ENCODE results near the gene BIRC6.
"Not testable (repeated sequence)": the region's sequence is repeated elsewhere in the genome, so short reads cannot be mapped to it uniquely, and the experiment has no call there.

Gene BIRC6

DNA sequence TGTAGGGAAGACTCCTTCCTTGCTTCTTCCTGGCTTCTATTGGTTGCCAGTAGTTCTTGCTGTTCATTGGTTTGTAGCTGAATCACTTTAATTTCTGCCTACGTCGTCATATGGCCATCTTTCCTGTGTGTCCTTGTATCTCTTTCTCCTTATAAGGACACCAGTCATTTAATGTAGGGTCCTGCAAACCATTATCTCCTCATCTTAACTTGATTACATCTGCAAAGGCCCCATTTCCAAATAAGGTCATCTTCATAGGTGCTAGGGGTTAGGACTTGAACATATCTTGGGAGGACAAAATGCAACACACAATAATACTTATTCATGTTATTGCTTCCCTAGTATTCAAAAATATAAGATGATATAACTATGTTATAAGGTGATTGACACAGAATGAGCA, 175.5 kb downstream of the BIRC6 start:
- DNase-seq (ENCODE audit: insufficient read length, low spot score) (no peak), FAIRE-seq (no peak)
- no peak for TF ChIP-seq POU2F2 (IDR thresholded peaks at IDR 0.05; ENCODE audit: low read depth, low read length)
- TF ChIP-seq PAX5 (IDR thresholded peaks at IDR 0.05; ENCODE audit: insufficient read depth, low read length, severe bottlenecking): no peak

DNA sequence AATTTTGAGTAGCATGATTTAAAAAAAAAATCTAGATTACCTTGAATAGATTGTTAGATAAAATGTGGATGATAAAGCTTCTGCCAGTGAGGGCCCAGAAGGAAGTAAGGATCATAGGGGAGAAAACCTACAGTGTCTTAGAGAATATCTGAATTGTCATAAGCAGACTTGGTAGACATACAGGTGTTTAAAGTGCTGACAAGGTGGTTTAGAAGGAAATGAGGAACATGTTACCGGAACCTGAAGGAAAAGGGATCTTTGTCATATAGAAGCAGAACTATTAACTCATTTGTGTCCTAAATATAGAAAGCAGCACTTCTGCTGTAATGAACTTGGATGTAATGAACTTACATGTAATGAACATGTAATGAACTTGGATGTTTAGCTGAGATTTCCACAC, 176.1 kb downstream of the BIRC6 start:
- FAIRE-seq (no peak), DNase-seq (ENCODE audit: insufficient read length, low spot score) (no peak)
- TF ChIP-seq TAF1 (IDR thresholded peaks at IDR 0.05; ENCODE audit: low read depth, low read length) (no peak), POU2F2 (IDR thresholded peaks at IDR 0.05; ENCODE audit: low read depth, low read length) (no peak), POLR2A (IDR thresholded peaks at IDR 0.05; ENCODE audit: low read depth, low read length) (no peak), PAX5 (IDR thresholded peaks at IDR 0.05; ENCODE audit: insufficient read depth, low read length, severe bottlenecking) (no peak), POLR2AphosphoS5 (IDR thresholded peaks at IDR 0.05; ENCODE audit: low read depth, low read length) (no peak), SPI1 (IDR thresholded peaks at IDR 0.05; ENCODE audit: low read depth, low read length) (no peak)

DNA sequence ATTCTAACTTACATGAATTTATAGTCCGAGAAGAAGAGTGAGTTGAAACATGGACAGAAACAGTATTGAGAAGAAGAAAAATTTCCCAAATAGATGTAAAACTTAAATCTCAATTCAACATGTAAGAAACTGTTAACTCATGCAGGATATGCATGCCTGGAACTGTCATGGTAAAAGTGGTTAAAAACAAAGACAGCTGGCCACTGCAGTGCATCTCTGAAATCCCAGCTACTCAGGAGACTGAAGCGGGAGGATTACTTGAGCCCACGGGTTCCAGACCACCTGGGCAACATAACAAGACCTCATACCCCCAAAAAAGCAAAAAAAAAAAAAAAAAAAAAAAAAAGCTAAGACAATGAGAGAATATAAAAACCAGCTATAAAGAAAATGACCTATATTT, 178.0 kb downstream of the BIRC6 start:
- DNase-seq (ENCODE audit: insufficient read length, low spot score) (no peak), FAIRE-seq (no peak)
- TF ChIP-seq POLR2A (IDR thresholded peaks at IDR 0.05; ENCODE audit: low read depth, low read length) (no peak), TAF1 (IDR thresholded peaks at IDR 0.05; ENCODE audit: low read depth, low read length) (no peak), SPI1 (IDR thresholded peaks at IDR 0.05; ENCODE audit: low read depth, low read length) (no peak), PAX5 (IDR thresholded peaks at IDR 0.05; ENCODE audit: insufficient read depth, low read length, severe bottlenecking) (no peak), POU2F2 (IDR thresholded peaks at IDR 0.05; ENCODE audit: low read depth, low read length) (no peak), POLR2AphosphoS5 (IDR thresholded peaks at IDR 0.05; ENCODE audit: low read depth, low read length) (no peak)

DNA sequence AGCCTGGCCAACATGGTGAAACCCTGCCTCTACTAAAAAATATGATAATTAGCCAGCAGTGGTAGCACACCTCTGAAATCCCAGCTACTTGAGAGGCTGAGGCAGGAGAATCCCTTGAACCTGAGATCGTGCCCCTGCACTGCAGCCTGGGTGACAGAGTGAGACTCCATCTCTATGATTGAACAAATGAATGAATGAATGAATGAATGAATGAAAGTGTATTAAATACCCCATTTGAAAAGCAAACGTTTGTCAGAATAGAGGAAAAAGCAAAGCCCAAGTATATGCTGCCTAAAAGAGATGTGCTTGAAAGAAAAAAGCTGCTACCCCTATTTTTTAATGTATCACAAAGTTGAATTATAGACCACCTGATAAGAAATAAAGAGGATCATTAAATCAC, 181.9 kb downstream of the BIRC6 start:
- no peak for TF ChIP-seq POU2F2 (IDR thresholded peaks at IDR 0.05; ENCODE audit: low read depth, low read length)
- no peak for TF ChIP-seq TAF1 (IDR thresholded peaks at IDR 0.05; ENCODE audit: low read depth, low read length)
- no peak for TF ChIP-seq PAX5 (IDR thresholded peaks at IDR 0.05; ENCODE audit: insufficient read depth, low read length, severe bottlenecking)
- no peak for TF ChIP-seq POLR2AphosphoS5 (IDR thresholded peaks at IDR 0.05; ENCODE audit: low read depth, low read length)
- TF ChIP-seq POLR2A (IDR thresholded peaks at IDR 0.05; ENCODE audit: low read depth, low read length): no peak
- TF ChIP-seq SPI1 (IDR thresholded peaks at IDR 0.05; ENCODE audit: low read depth, low read length): no peak
- DNase-seq (ENCODE audit: insufficient read length, low spot score) (no peak), FAIRE-seq (no peak)

DNA sequence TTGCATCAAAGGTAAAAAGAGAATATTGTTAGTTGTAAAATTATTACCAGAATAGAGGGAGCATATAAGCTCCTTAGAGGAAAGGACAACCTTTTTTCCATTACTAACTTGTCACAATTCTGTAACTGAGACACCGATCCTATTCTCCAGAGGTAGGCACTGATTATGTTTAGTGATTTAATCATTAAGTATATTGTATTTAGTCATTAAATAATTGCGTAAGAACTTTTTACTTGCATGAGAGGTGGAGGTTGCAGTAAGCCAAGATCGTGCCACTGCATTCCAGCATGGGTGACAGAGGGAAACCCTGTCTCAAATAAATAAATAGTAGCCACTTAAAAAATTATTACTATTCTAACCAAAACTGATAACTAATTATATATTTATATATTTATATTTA, 195.7 kb downstream of the BIRC6 start:
- FAIRE-seq: not testable (repeated sequence)

DNA sequence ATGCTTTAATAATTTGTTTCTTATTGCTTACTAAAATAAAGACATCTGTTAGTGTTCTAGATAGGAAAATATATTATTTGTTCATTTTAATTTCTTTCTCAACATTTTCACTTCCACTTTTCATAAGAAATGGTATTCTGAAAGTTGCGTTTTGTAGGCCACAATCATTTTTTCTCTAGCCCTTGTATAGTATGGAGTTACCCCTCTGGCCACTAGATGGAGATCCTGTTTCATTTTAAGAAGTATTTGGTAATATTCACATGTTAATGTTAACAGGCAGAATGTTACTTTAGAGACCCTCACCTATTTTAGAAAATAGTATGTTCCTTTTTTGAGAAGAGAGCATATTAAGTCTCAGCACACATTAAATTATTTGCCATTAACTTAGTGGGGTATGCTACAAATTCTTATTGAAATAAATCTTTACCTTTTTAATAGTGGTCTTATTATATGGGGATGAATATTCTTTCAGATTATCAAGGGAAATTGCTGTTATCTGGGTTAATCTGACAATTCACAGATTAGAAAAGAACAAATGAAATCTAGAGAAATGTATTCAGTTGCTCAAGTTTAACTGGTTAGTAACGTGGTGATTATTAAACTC, 197.1 kb downstream of the BIRC6 start:
- TF ChIP-seq POU2F2 (IDR thresholded peaks at IDR 0.05; ENCODE audit: low read depth, low read length) (no peak), SPI1 (IDR thresholded peaks at IDR 0.05; ENCODE audit: low read depth, low read length) (peak; percentile 70)
- DNase-seq (ENCODE audit: insufficient read length, low spot score) (peak; percentile 11), FAIRE-seq (no peak)

More for the DNA sequence above, 195.7 kb downstream of the BIRC6 start:
- DNase-seq (ENCODE audit: insufficient read length, low spot score): not testable (repeated sequence)

DNA sequence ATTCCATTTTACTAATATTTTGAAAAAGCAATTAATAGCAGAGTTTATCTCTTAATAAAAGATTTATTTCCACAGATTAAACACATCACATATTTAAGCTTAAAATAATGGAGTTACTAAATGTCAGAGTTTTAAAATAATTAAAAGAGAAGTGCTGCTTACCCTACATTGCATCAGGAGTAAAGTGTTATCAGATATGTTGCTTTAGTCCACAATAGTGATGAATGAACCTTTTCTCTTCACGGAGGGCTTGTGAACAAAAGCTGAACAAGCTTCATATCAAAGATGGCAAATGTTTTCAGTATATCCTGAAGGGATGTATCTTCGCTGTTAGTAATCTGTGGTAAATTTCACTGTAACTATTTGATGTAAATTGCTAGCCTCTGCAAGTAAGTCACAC, 201.7 kb downstream of the BIRC6 start:
- DNase-seq (ENCODE audit: insufficient read length, low spot score) (no peak), FAIRE-seq (peak; percentile 28)
- TF ChIP-seq POLR2AphosphoS5 (IDR thresholded peaks at IDR 0.05; ENCODE audit: low read depth, low read length): no peak
- no peak for TF ChIP-seq POLR2A (IDR thresholded peaks at IDR 0.05; ENCODE audit: low read depth, low read length)
- TF ChIP-seq PAX5 (IDR thresholded peaks at IDR 0.05; ENCODE audit: insufficient read depth, low read length, severe bottlenecking): no peak
- TF ChIP-seq POU2F2 (IDR thresholded peaks at IDR 0.05; ENCODE audit: low read depth, low read length): no peak
- no peak for TF ChIP-seq SPI1 (IDR thresholded peaks at IDR 0.05; ENCODE audit: low read depth, low read length)

DNA sequence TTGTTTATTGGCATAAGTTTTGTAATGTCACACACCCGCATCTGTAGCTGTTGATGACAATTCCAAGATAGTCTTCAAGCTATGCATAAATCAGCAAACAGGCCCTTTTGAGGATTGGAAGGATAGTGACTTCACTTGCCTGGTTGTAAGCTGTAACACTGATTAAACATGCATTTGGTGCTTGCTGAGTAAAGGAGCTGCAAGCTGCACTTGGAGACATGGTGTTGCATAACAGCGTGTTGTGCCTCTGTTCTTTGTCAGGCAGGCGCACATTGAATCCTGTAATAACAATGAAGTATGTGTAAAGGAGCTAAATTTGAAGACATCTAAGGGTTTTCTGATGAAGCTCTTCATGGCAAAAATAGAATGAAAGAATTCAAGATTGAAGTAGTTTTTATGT, 202.3 kb downstream of the BIRC6 start:
- FAIRE-seq: no peak
- DNase-seq (ENCODE audit: insufficient read length, low spot score): no peak
- TF ChIP-seq TAF1 (IDR thresholded peaks at IDR 0.05; ENCODE audit: low read depth, low read length) (no peak), SPI1 (IDR thresholded peaks at IDR 0.05; ENCODE audit: low read depth, low read length) (no peak), POLR2A (IDR thresholded peaks at IDR 0.05; ENCODE audit: low read depth, low read length) (no peak), PAX5 (IDR thresholded peaks at IDR 0.05; ENCODE audit: insufficient read depth, low read length, severe bottlenecking) (no peak), POLR2AphosphoS5 (IDR thresholded peaks at IDR 0.05; ENCODE audit: low read depth, low read length) (no peak), POU2F2 (IDR thresholded peaks at IDR 0.05; ENCODE audit: low read depth, low read length) (no peak)

DNA sequence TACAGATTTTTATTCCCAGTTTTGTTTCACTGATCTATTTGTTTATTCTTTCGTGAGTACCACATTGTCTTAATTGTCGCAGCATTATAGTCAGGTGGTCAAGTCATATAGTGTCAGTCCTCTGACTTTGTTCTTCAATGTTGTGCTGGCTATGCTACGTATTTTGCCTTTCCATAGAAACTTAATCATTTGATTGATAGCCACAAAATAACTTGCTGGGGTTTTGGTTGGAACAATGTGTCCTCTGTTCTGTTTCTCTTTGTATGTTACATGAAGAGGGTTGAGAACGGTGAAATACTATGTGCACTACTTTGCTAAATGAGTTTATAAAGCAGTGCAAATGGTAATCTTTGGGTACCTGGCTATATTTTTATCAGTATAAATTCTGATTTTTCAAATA, 206.1 kb downstream of the BIRC6 start:
- FAIRE-seq (no peak), DNase-seq (ENCODE audit: insufficient read length, low spot score) (no peak)
- TF ChIP-seq POLR2A (IDR thresholded peaks at IDR 0.05; ENCODE audit: low read depth, low read length) (no peak), SPI1 (IDR thresholded peaks at IDR 0.05; ENCODE audit: low read depth, low read length) (no peak), PAX5 (IDR thresholded peaks at IDR 0.05; ENCODE audit: insufficient read depth, low read length, severe bottlenecking) (no peak), TAF1 (IDR thresholded peaks at IDR 0.05; ENCODE audit: low read depth, low read length) (no peak), POLR2AphosphoS5 (IDR thresholded peaks at IDR 0.05; ENCODE audit: low read depth, low read length) (no peak), POU2F2 (IDR thresholded peaks at IDR 0.05; ENCODE audit: low read depth, low read length) (no peak)

DNA sequence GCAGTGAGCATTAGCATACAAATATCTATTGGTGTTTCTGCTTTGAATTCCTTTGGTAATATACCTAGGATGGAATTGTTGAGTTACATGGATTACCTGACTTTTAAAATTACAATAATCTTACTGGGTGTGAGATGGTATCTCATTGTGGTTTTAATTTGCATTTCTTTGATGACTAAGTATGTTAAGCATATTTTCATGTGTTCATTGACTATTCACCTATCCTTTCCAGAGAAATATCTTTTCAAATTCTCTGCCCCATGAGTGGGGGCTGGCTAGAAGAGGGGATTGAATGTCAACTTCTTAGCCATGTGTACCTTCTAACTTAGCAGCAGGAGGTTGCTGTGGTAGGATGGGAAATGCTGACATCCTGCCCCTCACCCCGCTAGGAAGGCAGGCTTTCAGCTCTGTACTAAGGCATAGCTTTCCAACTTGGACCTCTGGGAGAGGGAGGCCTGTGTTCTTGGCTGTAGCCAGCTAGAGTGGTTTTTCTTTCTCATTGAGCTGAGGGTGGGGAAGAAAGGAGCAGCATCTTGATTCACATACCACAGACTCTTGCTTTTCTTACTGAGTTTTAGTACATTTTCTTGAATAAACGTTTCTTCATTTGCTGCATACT, 207.7 kb downstream of the BIRC6 start:
- DNase-seq (ENCODE audit: insufficient read length, low spot score) (no peak), FAIRE-seq (no peak)
- TF ChIP-seq TAF1 (IDR thresholded peaks at IDR 0.05; ENCODE audit: low read depth, low read length): no peak
- no peak for TF ChIP-seq PAX5 (IDR thresholded peaks at IDR 0.05; ENCODE audit: insufficient read depth, low read length, severe bottlenecking)
- no peak for TF ChIP-seq POLR2A (IDR thresholded peaks at IDR 0.05; ENCODE audit: low read depth, low read length)

Measured in GM12891 (cell line).